ENCODE results near the gene OR4M1.
"Not testable (repeated sequence)": the region's sequence is repeated elsewhere in the genome, so short reads cannot be mapped to it uniquely, and the experiment has no call there.

OR4M1 gene

DNA sequence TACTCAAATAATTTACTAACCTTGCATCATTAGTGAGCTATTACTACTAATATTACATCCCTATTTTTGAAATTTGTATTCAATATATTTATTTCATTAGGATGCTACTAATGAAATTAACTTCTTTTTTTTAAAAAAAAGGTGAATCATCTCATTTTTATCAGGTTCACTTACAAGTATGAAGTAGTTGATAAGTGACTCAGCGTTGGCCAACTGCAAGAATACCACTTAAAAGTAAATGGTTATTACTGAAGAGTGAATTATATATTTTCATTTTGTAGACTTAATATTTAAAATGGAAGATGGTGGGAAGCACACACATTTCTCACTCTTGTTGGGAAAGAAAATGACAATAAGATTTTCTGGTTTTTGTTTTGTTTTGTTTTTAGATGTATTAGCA, 49.9 kb downstream of the OR4M1 start:
- DNase-seq (ENCODE audit: low spot score): no peak

DNA sequence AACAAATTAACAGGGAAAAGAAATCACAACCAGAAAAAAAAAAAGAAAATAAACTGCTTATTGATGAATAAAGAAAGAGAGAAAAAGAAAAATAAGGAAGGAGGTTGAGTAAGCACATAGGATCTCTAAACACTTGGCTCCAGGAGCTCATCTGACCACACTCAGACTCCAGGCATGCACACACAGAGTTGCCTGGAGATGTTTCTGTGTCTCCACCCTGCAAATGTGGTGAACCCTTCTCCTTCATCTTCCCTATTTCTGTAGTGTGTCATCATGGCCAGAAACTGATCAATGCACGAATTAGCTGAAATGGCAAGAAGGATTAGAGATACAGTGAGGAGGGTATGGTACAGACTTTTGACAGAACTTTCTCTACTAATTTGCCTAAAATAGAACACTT, 50.5 kb downstream of the OR4M1 start:
- no peak for DNase-seq (ENCODE audit: low spot score)

DNA sequence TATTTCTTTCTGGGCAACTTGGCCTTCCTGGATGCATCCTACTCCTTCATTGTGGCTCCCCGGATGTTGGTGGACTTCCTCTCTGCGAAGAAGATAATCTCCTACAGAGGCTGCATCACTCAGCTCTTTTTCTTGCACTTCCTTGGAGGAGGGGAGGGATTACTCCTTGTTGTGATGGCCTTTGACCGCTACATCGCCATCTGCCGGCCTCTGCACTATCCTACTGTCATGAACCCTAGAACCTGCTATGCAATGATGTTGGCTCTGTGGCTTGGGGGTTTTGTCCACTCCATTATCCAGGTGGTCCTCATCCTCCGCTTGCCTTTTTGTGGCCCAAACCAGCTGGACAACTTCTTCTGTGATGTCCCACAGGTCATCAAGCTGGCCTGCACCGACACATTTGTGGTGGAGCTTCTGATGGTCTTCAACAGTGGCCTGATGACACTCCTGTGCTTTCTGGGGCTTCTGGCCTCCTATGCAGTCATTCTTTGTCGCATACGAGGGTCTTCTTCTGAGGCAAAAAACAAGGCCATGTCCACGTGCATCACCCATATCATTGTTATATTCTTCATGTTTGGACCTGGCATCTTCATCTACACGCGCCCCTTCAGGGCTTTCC, 54.4 kb downstream of the OR4M1 start:
- not testable (repeated sequence) for DNase-seq (ENCODE audit: low spot score)

DNA sequence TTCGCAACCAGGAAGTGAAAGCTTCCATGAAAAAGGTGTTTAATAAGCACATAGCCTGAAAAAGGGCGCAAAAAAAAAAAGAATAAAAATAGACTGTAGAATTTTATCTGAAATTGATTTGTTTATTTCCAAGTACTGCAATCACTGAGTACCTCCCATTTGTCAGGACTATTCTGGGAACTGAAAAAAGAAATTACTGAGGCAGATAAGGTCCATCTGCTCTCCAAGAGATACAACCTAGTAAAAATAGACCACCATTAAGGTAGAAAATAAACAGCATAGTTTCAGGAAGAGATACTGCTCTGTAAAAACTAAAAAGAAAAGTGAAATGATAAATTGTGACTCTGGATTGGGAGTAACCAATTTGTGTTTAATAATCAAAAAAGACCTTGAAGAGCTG, 55.0 kb downstream of the OR4M1 start:
- no peak for DNase-seq (ENCODE audit: low spot score)
